ENCODE data around the gene RUNX2. TPM values are rescaled to one million over a fixed set of nuclear protein-coding genes. Genes with fewer than 3 reads are reported as not detected.

Gene RUNX2
- total and polyA plus RNA-seq, 9 of the 15 experiments (the other 6 are each of a cell fraction or from before 2014, with no cell fraction given) = 0.29 to 1.00 (median 0.43) TPM

- TF ChIP-seq PHF21A (IDR thresholded peaks at IDR 0.05; ENCODE audit: borderline replicate concordance, low read depth) (no peak), MYC (IDR thresholded peaks at IDR 0.05; ENCODE audit: low read depth, low read length) (no peak), MYC (CRISPR knock-in tag; IDR thresholded peaks at IDR 0.05; ENCODE audit: borderline replicate concordance, low read depth) (no peak), EWSR1 (IDR thresholded peaks at IDR 0.05; ENCODE audit: borderline replicate concordance, low read depth, partially characterized antibody) (no peak), TEAD1 (CRISPR knock-in tag; IDR thresholded peaks at IDR 0.05) (no peak), KAT8 (IDR thresholded peaks at IDR 0.05; ENCODE audit: low read depth) (no peak), YY1 (IDR thresholded peaks at IDR 0.05; ENCODE audit: borderline replicate concordance in 1 of 3, control insufficient read depth in 1 of 3, extremely low read depth in 1 of 3, insufficient read depth in 3 of 3, insufficient read length in 1 of 3, insufficient replicate concordance in 2 of 3, low read depth in 1 of 3, low read length in 2 of 3) (no peak), SMC3 (conservative IDR thresholded peaks at IDR 0.05; ENCODE audit: insufficient read depth, low read depth, low read length) (no peak), ZBTB7A (IDR thresholded peaks at IDR 0.05; ENCODE audit: borderline replicate concordance, control insufficient read depth, low read depth, low read length) (no peak), HDAC1 (IDR thresholded peaks at IDR 0.05) (no peak), PTRF (tag; IDR thresholded peaks at IDR 0.05) (no peak), E2F1 (CRISPR knock-in tag; IDR thresholded peaks at IDR 0.05) (no peak)
- TF ChIP-seq, protein P1, sequence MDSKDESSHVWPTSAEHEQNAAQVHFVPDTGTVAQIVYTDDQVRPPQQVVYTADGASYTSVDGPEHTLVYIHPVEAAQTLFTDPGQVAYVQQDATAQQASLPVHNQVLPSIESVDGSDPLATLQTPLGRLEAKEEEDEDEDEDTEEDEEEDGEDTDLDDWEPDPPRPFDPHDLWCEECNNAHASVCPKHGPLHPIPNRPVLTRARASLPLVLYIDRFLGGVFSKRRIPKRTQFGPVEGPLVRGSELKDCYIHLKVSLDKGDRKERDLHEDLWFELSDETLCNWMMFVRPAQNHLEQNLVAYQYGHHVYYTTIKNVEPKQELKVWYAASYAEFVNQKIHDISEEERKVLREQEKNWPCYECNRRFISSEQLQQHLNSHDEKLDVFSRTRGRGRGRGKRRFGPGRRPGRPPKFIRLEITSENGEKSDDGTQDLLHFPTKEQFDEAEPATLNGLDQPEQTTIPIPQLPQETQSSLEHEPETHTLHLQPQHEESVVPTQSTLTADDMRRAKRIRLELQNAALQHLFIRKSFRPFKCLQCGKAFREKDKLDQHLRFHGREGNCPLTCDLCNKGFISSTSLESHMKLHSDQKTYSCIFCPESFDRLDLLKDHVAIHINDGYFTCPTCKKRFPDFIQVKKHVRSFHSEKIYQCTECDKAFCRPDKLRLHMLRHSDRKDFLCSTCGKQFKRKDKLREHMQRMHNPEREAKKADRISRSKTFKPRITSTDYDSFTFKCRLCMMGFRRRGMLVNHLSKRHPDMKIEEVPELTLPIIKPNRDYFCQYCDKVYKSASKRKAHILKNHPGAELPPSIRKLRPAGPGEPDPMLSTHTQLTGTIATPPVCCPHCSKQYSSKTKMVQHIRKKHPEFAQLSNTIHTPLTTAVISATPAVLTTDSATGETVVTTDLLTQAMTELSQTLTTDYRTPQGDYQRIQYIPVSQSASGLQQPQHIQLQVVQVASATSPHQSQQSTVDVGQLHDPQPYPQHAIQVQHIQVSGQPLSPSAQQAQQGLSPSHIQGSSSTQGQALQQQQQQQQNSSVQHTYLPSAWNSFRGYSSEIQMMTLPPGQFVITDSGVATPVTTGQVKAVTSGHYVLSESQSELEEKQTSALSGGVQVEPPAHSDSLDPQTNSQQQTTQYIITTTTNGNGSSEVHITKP (IDR thresholded peaks at IDR 0.05; ENCODE audit: partially characterized antibody) = no peak
- H3K9ac ChIP-seq (ENCODE audit: insufficient read depth in 1 of 2, low read depth in 2 of 2, low read length in 2 of 2) = no peak overlapping the region
- H3K9me3 ChIP-seq (replicated peaks; ENCODE audit: control insufficient read depth, insufficient read depth, low read depth, low read length) = no peaks in the 10 kb centered on the region
- no peak overlapping the region for H3K27ac ChIP-seq (ENCODE audit: extremely low read depth, low read depth, low read length)
- H3K79me2 ChIP-seq (ENCODE audit: control insufficient read depth, insufficient read depth, low read length) = no peaks in the 10 kb centered on the region
- no peak for DNase-seq (ENCODE audit: extremely low read depth in 1 of 4, low spot score in 3 of 4)
- ATAC-seq = no peak
- 46% methylated on average over 4 of the region's 4 CpGs for WGBS (ENCODE audit: insufficient coverage, low coverage, missing lambda C conversion rate)
- no peak for FAIRE-seq
- H2AFZ ChIP-seq (ENCODE audit: low read depth, low read length) = no peak overlapping the region
- ChIA-PET POLR2A (no interaction called here), CTCF (ENCODE audit: low intra/inter-chr PET ratio) (no interaction called here)
- H3K4me1 ChIP-seq (replicated peaks in 1 of 2; ENCODE audit: control insufficient read depth in 2 of 2, insufficient read depth in 2 of 2, low read length in 2 of 2) = no peaks in the 10 kb centered on the region
- no peaks in the 10 kb centered on the region for H3K9me1 ChIP-seq (ENCODE audit: control insufficient read depth, insufficient read depth, low read length)
- intact Hi-C loops (cut with micrococcal nuclease) = no loop called here
- no TSS peak for BruUV-seq (replicated peaks)
- in situ Hi-C loops (cut with MboI) = no loop called here
- no peaks in the 10 kb centered on the region for H3K27me3 ChIP-seq (ENCODE audit: control insufficient read depth in 2 of 2, insufficient read depth in 2 of 2, low read length in 2 of 2)
- no peak overlapping the region for H3K4me3 ChIP-seq
- H3K4me2 ChIP-seq (ENCODE audit: insufficient read depth, low read length) = no peak overlapping the region
- H3K36me3 ChIP-seq (ENCODE audit: control insufficient read depth, insufficient read depth, low read length) = no peaks in the 10 kb centered on the region
- H4K20me1 ChIP-seq (replicated peaks; ENCODE audit: control insufficient read depth, insufficient read depth, low read length) = no peaks in the 10 kb centered on the region
Observed at GRCh38 chr6:45518013-45518720, 190.0 kb downstream of the RUNX2 start.

Data from K562 (cell line).